ENCODE data around the gene NCCRP1.

The NCCRP1 gene

GRCh38 chr19:39208175-39208795 lies 11.5 kb downstream of the NCCRP1 start:
- no peaks in the 10 kb centered on the region for H4K20me1 ChIP-seq (ENCODE audit: control insufficient read depth, insufficient read depth, low read depth, low read length)
- H3K36me3 ChIP-seq (ENCODE audit: control insufficient read depth, low read length), result no peaks in the 10 kb centered on the region
- no peak overlapping the region for H3K27ac ChIP-seq (ENCODE audit: low read depth, low read length)
- TF ChIP-seq CTCF (IDR thresholded peaks at IDR 0.05; ENCODE audit: low read depth, low read length, poor library complexity, severe bottlenecking), result no peak
- TF ChIP-seq EZH2phosphoT487 (IDR thresholded peaks at IDR 0.05; ENCODE audit: borderline replicate concordance, low read length), result no peak
- no peaks in the 10 kb centered on the region for H3K9me3 ChIP-seq (ENCODE audit: control insufficient read depth, insufficient read depth, low read length)
- no peak overlapping the region for H3K4me3 ChIP-seq (ENCODE audit: low read length)
- no peaks in the 10 kb centered on the region for H3K27me3 ChIP-seq (ENCODE audit: control insufficient read depth, low read length)
- no peak overlapping the region for H3K4me2 ChIP-seq (ENCODE audit: low read length)
- no peaks in the 10 kb centered on the region for H3F3A ChIP-seq (ENCODE audit: control insufficient read depth, insufficient read depth)
- no peaks in the 10 kb centered on the region for H3K4me1 ChIP-seq (ENCODE audit: control insufficient read depth, low read length)
- no peaks in the 10 kb centered on the region for H3K9me2 ChIP-seq (replicated peaks; ENCODE audit: control insufficient read depth, low read length)
- no peaks in the 10 kb centered on the region for H3K79me2 ChIP-seq (ENCODE audit: control insufficient read depth, low read length)

DNA sequence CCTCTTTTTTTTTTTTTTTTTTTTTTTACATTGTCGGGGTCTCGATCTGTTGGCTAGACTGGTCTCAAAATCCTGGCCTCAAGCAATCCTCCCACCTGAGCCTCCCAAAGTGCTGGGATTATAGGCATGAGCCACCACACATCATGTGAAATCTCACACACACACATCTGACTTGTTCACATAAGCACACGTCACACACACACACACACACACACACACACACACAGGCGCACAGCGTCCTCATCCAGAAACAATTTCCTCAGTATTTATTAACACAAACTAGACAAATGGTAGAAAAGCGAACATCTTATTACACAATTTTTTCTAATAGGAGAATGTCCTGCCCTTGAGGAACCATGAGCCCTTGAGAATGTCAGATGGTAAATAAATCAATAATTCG lies 12.4 kb downstream of the NCCRP1 start:
- no peak overlapping the region for H3K4me2 ChIP-seq (ENCODE audit: low read length)
- H4K20me1 ChIP-seq (ENCODE audit: control insufficient read depth, insufficient read depth, low read depth, low read length), result no peaks in the 10 kb centered on the region
- no peaks in the 10 kb centered on the region for H3K79me2 ChIP-seq (ENCODE audit: control insufficient read depth, low read length)
- H3F3A ChIP-seq (ENCODE audit: control insufficient read depth, insufficient read depth), result no peaks in the 10 kb centered on the region
- no peak overlapping the region for H3K4me3 ChIP-seq (ENCODE audit: low read length)
- H3K9me2 ChIP-seq (replicated peaks; ENCODE audit: control insufficient read depth, low read length), result no peaks in the 10 kb centered on the region
- no peaks in the 10 kb centered on the region for H3K4me1 ChIP-seq (ENCODE audit: control insufficient read depth, low read length)
- no peak overlapping the region for H3K27ac ChIP-seq (ENCODE audit: low read depth, low read length)
- no peaks in the 10 kb centered on the region for H3K9me3 ChIP-seq (ENCODE audit: control insufficient read depth, insufficient read depth, low read length)
- H3K27me3 ChIP-seq (ENCODE audit: control insufficient read depth, low read length), result no peaks in the 10 kb centered on the region
- H3K36me3 ChIP-seq (ENCODE audit: control insufficient read depth, low read length), result no peaks in the 10 kb centered on the region
- no peak for TF ChIP-seq CTCF (IDR thresholded peaks at IDR 0.05; ENCODE audit: low read depth, low read length, poor library complexity, severe bottlenecking)
- TF ChIP-seq EZH2phosphoT487 (IDR thresholded peaks at IDR 0.05; ENCODE audit: borderline replicate concordance, low read length), result no peak

GRCh38 chr19:39211731-39212374 lies 15.1 kb downstream of the NCCRP1 start:
- Histone ChIP-seq H3K27me3 (ENCODE audit: control insufficient read depth, low read length) (no peaks in the 10 kb centered on the region), H4K20me1 (ENCODE audit: control insufficient read depth, insufficient read depth, low read depth, low read length) (no peaks in the 10 kb centered on the region), H3K9me2 (replicated peaks; ENCODE audit: control insufficient read depth, low read length) (no peaks in the 10 kb centered on the region), H3K79me2 (ENCODE audit: control insufficient read depth, low read length) (no peaks in the 10 kb centered on the region), H3K36me3 (ENCODE audit: control insufficient read depth, low read length) (no peaks in the 10 kb centered on the region), H3K4me1 (ENCODE audit: control insufficient read depth, low read length) (no peaks in the 10 kb centered on the region), H3K4me3 (ENCODE audit: low read length) (no peak overlapping the region), H3F3A (ENCODE audit: control insufficient read depth, insufficient read depth) (no peaks in the 10 kb centered on the region), H3K27ac (ENCODE audit: low read depth, low read length) (no peak overlapping the region), H3K4me2 (ENCODE audit: low read length) (no peak overlapping the region), H3K9me3 (ENCODE audit: control insufficient read depth, insufficient read depth, low read length) (no peaks in the 10 kb centered on the region)
- no peak for TF ChIP-seq CTCF (IDR thresholded peaks at IDR 0.05; ENCODE audit: low read depth, low read length, poor library complexity, severe bottlenecking)
- TF ChIP-seq EZH2phosphoT487 (IDR thresholded peaks at IDR 0.05; ENCODE audit: borderline replicate concordance, low read length), result no peak
